Left cardiac atrium (tissue), 4 donors: Measurements from ENCODE around the gene CBL. TPM values are rescaled to one million over a fixed set of nuclear protein-coding genes. Genes with fewer than 3 reads are reported as not detected.
"Not testable (repeated sequence)": the region's sequence is repeated elsewhere in the genome, so short reads cannot be mapped to it uniquely, and the experiment has no call there.

Experiments
- ATAC-seq, 2 donors: fragments of 200-7000 bp; cut with Tn5 transposase; one replicate each; pipeline ENCODE4 v1.9.1; 2020; ENCODE audit warnings: mild to moderate bottlenecking in 2 of 2, moderate library complexity in 2 of 2
- DNase-seq: peaks from one replicate; pipeline ENCODE4 v3.0.0-alpha.2; 2020
- intact Hi-C, 2 donors: fragments of 100-400 bp; cut with DNase I; formaldehyde crosslinking; loops; one replicate each; pipeline versions ENCODE4 v1.14.1 to v1.15.1; 2022 to 2023
- total RNA-seq, 2 donors: library from RNA; stranded (reverse); fragmentation: NEBNext Ultra II Directional; extraction: Animal tissue kit (Norgen Biotek cat#: 25700); gene quantifications; one replicate each; pipeline ENCODE4 v1.2.1, GENCODE V29; 2021
- donor health status: DM: no; HTN: yes; CAD: no.
- donor health status: DM: no; HTN: yes; CAD: no; lungs with severe emphysema.
- donor health status: DM: yes; HTN: yes; CAD: no.
- donor health status: Dilated cardiomyopathy.

The CBL gene
- total RNA-seq, 2 donors from 2014 or later, result 11.1 to 13.8 TPM

GRCh38 chr11:119202554-119202953 lies 3.6 kb upstream of the CBL start:
- DNase-seq, result no peak
- intact Hi-C loops, result loop anchor here (10.0 kb wide), 2 partner anchors 82 to 122 kb away; no protein-coding TSS in a partner anchor
- no peak for ATAC-seq

GRCh38 chr11:119204066-119204465 lies 2.1 kb upstream of the CBL start:
- no peak for DNase-seq
- ATAC-seq, result no peak
- intact Hi-C loops, result loop anchor here (10.0 kb wide), 2 partner anchors 81 to 121 kb away; no protein-coding TSS in a partner anchor

GRCh38 chr11:119205080-119205479 lies 1.1 kb upstream of the CBL start:
- DNase-seq, result no peak
- no peak for ATAC-seq

GRCh38 chr11:119206511-119207414 lies 624 bp downstream of the CBL start:
- ATAC-seq, result peak; percentile 5 to 46
- intact Hi-C loops, result loop anchor here (5.0 to 10.0 kb wide), 3 partner anchors 78 to 118 kb away; no protein-coding TSS in a partner anchor
- DNase-seq, result peak; percentile 71

More at GRCh38 chr11:119205080-119205479, 1.1 kb upstream of the CBL start:
- intact Hi-C loops, result loop anchor here (5.0 to 10.0 kb wide), 3 partner anchors 80 to 120 kb away; no protein-coding TSS in a partner anchor

GRCh38 chr11:119207415-119207960 lies 1.3 kb downstream of the CBL start:
- ATAC-seq (no peak), DNase-seq (no peak)
- intact Hi-C loops, result loop anchor here (5.0 to 10.0 kb wide), 3 partner anchors 77 to 117 kb away; no protein-coding TSS in a partner anchor

- ATAC-seq, result no peak
- intact Hi-C loops, result loop anchor here (5.0 to 10.0 kb wide), 3 partner anchors 76 to 116 kb away; no protein-coding TSS in a partner anchor
- no peak for DNase-seq
Observed at GRCh38 chr11:119209186-119209585, 3.0 kb downstream of the CBL start.

- DNase-seq, result no peak
- no peak for ATAC-seq
- intact Hi-C loops, result no loop called here
Observed at GRCh38 chr11:119210050-119210449, 3.9 kb downstream of the CBL start.

- DNase-seq, result no peak
- intact Hi-C loops, result no loop called here
- ATAC-seq, result peak in 1 of 2 donors; percentile 55
Observed at GRCh38 chr11:119218141-119218878, 12.2 kb downstream of the CBL start.

- intact Hi-C loops, result no loop called here
- peak in 1 of 2 donors; percentile 50 for ATAC-seq
- DNase-seq, result no peak
Observed at GRCh38 chr11:119222308-119222707, 16.2 kb downstream of the CBL start.

- no peak for ATAC-seq
Observed at GRCh38 chr11:119222891-119223290, 16.8 kb downstream of the CBL start.

GRCh38 chr11:119223856-119224255 lies 17.7 kb downstream of the CBL start:
- DNase-seq (no peak), ATAC-seq (no peak)
- intact Hi-C loops, result no loop called here

More at GRCh38 chr11:119222891-119223290, 16.8 kb downstream of the CBL start:
- intact Hi-C loops, result no loop called here
- no peak for DNase-seq

GRCh38 chr11:119228535-119229287 lies 22.6 kb downstream of the CBL start:
- intact Hi-C loops, ATAC-seq, DNase-seq: not testable (repeated sequence)

GRCh38 chr11:119229288-119229672 lies 23.1 kb downstream of the CBL start:
- ATAC-seq (no peak), DNase-seq (no peak)
- intact Hi-C loops, result no loop called here

- ATAC-seq (no peak), DNase-seq (no peak)
- intact Hi-C loops, result no loop called here
Observed at GRCh38 chr11:119229741-119230140, 23.6 kb downstream of the CBL start.

- DNase-seq (no peak), ATAC-seq (no peak)
- intact Hi-C loops, result no loop called here
Observed at GRCh38 chr11:119236490-119236889, 30.4 kb downstream of the CBL start.

GRCh38 chr11:119236891-119237290 lies 30.8 kb downstream of the CBL start:
- no peak for DNase-seq
- ATAC-seq, result no peak
- intact Hi-C loops, result no loop called here

- no peak for DNase-seq
- no peak for ATAC-seq
- intact Hi-C loops, result no loop called here
Observed at GRCh38 chr11:119237515-119237914, 31.4 kb downstream of the CBL start.

GRCh38 chr11:119248750-119249670 lies 42.9 kb downstream of the CBL start:
- intact Hi-C loops, result no loop called here
- no peak for DNase-seq
- ATAC-seq, result no peak
